ENCODE measurements around the gene ZC3H7A. TPM values are rescaled to one million over a fixed set of nuclear protein-coding genes. Genes with fewer than 3 reads are reported as not detected.

Gene ZC3H7A
- total RNA-seq, 1 donor from 2014 or later = 66.5 TPM

DNA sequence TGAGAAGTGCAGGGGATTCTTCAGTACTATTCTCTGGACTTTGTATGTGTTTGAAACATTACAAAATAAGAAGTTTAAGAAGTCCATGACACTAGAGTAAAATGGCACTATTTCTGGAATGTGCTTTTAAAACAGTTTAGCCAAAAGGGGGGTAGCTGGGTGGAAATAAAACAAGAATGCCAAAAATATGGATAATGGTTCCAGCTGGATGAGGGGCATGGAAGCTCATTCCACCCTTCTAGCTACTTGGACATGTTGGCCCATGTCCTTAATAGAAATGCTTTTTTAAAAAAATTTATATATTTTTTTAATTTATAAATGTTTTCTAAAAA is 13.1 kb downstream of the ZC3H7A start:
- Mint-ChIP-seq H3K27me3 (ENCODE audit: low read depth) (no peaks in the 10 kb centered on the region), H3K4me1 (peaks cover 50% of the 10 kb centered on the region), H3K4me3 (no peak overlapping the region), H3K36me3 (ENCODE audit: low read depth) (peaks cover 2% of the 10 kb centered on the region), H3K27ac (ENCODE audit: unreplicated experiment) (peak overlapping the region; percentile 47), H3K9me3 (no peaks in the 10 kb centered on the region)
- TF ChIP-seq, protein P1, sequence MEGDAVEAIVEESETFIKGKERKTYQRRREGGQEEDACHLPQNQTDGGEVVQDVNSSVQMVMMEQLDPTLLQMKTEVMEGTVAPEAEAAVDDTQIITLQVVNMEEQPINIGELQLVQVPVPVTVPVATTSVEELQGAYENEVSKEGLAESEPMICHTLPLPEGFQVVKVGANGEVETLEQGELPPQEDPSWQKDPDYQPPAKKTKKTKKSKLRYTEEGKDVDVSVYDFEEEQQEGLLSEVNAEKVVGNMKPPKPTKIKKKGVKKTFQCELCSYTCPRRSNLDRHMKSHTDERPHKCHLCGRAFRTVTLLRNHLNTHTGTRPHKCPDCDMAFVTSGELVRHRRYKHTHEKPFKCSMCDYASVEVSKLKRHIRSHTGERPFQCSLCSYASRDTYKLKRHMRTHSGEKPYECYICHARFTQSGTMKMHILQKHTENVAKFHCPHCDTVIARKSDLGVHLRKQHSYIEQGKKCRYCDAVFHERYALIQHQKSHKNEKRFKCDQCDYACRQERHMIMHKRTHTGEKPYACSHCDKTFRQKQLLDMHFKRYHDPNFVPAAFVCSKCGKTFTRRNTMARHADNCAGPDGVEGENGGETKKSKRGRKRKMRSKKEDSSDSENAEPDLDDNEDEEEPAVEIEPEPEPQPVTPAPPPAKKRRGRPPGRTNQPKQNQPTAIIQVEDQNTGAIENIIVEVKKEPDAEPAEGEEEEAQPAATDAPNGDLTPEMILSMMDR (conservative IDR thresholded peaks at IDR 0.05) = no peak
- no peak for DNase-seq (ENCODE audit: low read depth, low spot score)

- Mint-ChIP-seq H3K9me3 (no peaks in the 10 kb centered on the region), H3K27ac (ENCODE audit: unreplicated experiment) (peak overlapping the region; percentile 94), H3K4me3 (no peak overlapping the region), H3K36me3 (ENCODE audit: low read depth) (peaks cover 2% of the 10 kb centered on the region), H3K27me3 (ENCODE audit: low read depth) (no peaks in the 10 kb centered on the region), H3K4me1 (peaks cover 50% of the 10 kb centered on the region)
- TF ChIP-seq, protein P1 (conservative IDR thresholded peaks at IDR 0.05) = no peak
- DNase-seq (ENCODE audit: low read depth, low spot score) = no peak
These were observed 13.6 kb downstream of the ZC3H7A start for GRCh38 chr16:11783319-11784037.

- TF ChIP-seq, protein P1 (conservative IDR thresholded peaks at IDR 0.05) = no peak
- Mint-ChIP-seq H3K4me1 (peaks cover 44% of the 10 kb centered on the region), H3K36me3 (ENCODE audit: low read depth) (peaks cover 2% of the 10 kb centered on the region), H3K9me3 (no peaks in the 10 kb centered on the region), H3K4me3 (peak overlapping the region; percentile 27), H3K27me3 (ENCODE audit: low read depth) (no peaks in the 10 kb centered on the region), H3K27ac (ENCODE audit: unreplicated experiment) (peak overlapping the region; percentile 30)
- no peak for DNase-seq (ENCODE audit: low read depth, low spot score)
These were observed 15.3 kb downstream of the ZC3H7A start for GRCh38 chr16:11781773-11782172.

- peaks cover 38% of the 10 kb centered on the region for H3K4me1 Mint-ChIP-seq
- no peaks in the 10 kb centered on the region for H3K9me3 Mint-ChIP-seq
- peaks cover 2% of the 10 kb centered on the region for H3K36me3 Mint-ChIP-seq (ENCODE audit: low read depth)
- no peaks in the 10 kb centered on the region for H3K27me3 Mint-ChIP-seq (ENCODE audit: low read depth)
- H3K27ac Mint-ChIP-seq (ENCODE audit: unreplicated experiment) = peak overlapping the region; percentile 35
- H3K4me3 Mint-ChIP-seq = no peak overlapping the region
- no peak for DNase-seq (ENCODE audit: low read depth, low spot score)
- TF ChIP-seq, protein P1 (conservative IDR thresholded peaks at IDR 0.05) = no peak
These were observed 15.9 kb downstream of the ZC3H7A start for GRCh38 chr16:11780991-11781680.

- TF ChIP-seq, protein P1 (conservative IDR thresholded peaks at IDR 0.05) = no peak
- Mint-ChIP-seq H3K4me1 (peaks cover 33% of the 10 kb centered on the region), H3K27ac (ENCODE audit: unreplicated experiment) (no peak overlapping the region), H3K27me3 (ENCODE audit: low read depth) (no peaks in the 10 kb centered on the region), H3K9me3 (no peaks in the 10 kb centered on the region), H3K4me3 (no peak overlapping the region), H3K36me3 (ENCODE audit: low read depth) (peaks cover 2% of the 10 kb centered on the region)
- no peak for DNase-seq (ENCODE audit: low read depth, low spot score)
These were observed 18.0 kb downstream of the ZC3H7A start for GRCh38 chr16:11779074-11779473.

All from neural crest cell (in vitro differentiated cells).